Measurements from ENCODE around the gene SLC50A1.
A peak's percentile ranks its signal among the peaks of the same experiment; 100 is the strongest.

SLC50A1 gene, protein sequence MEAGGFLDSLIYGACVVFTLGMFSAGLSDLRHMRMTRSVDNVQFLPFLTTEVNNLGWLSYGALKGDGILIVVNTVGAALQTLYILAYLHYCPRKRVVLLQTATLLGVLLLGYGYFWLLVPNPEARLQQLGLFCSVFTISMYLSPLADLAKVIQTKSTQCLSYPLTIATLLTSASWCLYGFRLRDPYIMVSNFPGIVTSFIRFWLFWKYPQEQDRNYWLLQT

GRCh38 chr1:155135415-155136028 is at the start of gene SLC50A1:
SLC50A1 (plus strand) TSS chr1:155135852; CDS start chr1:155135912, 60 bp downstream.
- DNase-seq (ENCODE audit: low read depth) = peak; percentile 89

DNA sequence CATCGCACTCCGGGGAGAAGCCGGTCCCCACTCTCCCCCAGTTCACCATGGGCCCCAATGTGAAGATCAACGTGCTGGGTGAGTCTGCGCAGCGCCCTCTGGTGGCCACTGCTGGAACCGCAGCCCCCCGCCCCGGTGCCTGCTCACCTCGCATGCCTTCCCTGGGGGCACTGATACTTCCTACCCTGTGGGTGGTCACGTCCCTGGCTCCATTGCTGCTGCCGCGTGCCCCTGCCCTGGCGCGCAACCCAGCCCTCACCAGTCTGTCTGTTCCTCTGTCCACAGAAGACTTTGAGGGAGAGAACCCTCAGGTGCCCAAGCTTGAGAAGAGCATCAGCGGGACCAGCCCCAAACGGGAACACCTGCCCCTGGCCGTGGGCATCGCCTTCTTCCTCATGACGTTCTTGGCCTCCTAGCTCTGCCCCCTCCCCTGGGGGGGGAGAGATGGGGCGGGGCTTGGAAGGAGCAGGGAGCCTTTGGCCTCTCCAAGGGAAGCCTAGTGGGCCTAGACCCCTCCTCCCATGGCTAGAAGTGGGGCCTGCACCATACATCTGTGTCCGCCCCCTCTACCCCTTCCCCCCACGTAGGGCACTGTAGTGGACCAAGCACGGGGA is 49.4 kb upstream of the SLC50A1 start:
- DNase-seq (ENCODE audit: low read depth) = peak; percentile 71

DNA sequence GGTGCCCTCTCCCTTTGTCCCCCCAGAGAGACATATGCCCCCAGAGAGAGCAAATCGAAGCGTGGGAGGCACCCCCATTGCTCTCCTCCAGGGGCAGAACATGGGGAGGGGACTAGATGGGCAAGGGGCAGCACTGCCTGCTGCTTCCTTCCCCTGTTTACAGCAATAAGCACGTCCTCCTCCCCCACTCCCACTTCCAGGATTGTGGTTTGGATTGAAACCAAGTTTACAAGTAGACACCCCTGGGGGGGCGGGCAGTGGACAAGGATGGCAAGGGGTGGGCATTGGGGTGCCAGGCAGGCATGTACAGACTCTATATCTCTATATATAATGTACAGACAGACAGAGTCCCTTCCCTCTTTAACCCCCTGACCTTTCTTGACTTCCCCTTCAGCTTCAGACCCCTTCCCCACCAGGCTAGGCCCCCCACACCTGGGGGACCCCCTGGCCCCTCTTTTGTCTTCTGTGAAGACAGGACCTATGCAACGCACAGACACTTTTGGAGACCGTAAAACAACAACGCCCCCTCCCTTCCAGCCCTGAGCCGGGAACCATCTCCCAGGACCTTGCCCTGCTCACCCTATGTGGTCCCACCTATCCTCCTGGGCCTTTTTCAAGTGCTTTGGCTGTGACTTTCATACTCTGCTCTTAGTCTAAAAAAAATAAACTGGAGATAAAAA is 48.7 kb upstream of the SLC50A1 start:
- DNase-seq (ENCODE audit: low read depth) = no peak

DNA sequence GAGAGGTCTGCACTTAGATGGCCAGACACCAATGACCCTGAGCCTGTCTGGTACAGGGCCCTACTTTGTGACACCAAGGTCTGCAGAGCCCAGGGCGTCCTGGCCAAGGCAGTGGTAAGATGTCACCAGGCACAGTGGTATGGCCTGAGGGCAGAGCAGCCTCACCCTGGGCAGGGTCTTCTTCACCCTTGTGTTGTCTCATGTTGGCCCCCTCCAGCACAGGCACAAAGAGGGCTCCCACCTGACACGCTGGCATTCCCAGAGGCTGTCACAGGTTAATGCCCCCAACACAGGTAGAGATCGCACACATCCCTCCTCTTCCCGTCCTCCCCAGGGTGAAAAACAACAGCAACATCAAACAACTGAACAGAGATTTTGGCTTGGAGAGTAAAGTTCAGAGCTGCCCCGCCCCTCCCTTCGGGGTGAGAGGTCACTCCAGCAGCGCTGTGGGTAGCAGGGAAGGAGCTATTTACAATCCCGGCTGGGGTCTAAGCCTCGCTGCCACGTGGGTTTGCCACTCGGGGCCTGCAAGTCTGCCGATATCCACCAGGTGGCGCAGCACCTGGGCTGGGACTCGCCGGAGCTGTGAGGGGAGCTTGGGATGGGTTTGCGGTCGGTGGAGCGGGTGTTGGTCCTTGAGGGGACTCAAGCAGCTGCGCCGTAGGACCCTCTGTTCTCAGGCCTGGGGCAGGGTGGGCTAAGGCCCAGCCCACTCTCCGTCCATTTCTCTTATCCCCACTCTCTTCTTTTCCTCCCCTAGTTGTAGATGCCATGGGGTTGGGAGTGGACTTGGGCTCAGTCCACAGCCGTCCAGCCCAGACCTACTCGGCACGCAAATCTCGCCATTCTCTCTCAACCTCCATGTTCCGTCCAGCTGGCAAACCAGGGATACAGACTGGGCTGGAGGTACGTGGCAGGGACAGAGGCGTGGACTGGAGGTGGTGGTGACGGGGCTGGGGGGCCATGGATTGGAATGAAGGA is 44.3 kb upstream of the SLC50A1 start:
- DNase-seq (ENCODE audit: low read depth) = peak; percentile 77

GRCh38 chr1:155092131-155092530 is 43.5 kb upstream of the SLC50A1 start:
- DNase-seq (ENCODE audit: low read depth) = no peak

- DNase-seq (ENCODE audit: low read depth) = no peak
Measured at GRCh38 chr1:155092641-155093040, 43.0 kb upstream of the SLC50A1 start.

DNA sequence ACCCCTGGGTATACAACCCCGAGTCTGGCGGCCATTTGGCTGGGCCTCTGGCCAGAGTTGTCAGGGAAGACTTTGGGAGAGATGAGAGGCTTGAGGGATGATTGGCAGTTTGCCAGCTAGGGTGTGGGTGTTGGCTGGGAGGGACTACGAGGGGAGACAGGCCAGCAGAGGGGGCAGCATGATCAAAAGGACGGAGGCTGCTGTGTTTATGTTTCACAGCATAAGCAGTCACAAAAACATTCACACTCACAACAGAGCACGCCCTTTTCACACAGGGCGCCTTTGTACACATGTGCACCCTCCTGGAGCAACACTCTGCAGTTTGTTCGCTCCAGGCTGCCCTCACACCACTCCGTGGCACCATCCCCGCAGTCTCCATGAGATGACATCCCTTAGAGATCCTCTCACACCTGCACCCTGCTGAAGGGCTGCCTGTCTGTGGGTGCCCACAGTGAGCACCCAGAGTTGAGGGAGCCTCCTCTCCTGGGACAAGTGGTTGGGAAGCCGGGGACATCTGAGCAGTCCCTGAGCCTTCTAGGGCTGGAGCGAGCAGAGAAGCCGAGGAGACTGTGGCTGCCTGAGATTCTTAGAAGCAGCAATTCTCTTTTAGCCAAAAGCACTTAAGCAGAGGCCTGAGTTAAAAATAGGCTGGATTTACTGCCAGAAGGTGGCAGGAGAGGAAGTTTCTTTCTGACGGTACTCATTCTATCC is 41.6 kb upstream of the SLC50A1 start:
- DNase-seq (ENCODE audit: low read depth) = no peak

DNA sequence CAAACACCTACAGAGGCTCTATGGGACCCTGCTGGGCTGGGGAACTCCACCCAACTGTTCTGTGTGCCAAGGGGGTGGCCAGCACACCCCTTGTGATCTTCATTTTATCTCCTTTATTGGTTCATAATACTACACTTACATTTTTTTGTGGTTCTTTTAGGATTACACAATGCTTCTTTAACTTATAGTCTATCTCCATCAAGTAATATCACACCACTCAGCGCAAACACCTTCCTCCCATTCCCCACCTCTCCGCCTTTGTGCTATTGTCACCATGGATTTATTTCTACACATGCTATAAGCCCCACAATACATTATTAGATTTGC is 41.1 kb upstream of the SLC50A1 start:
- no peak for DNase-seq (ENCODE audit: low read depth)

DNA sequence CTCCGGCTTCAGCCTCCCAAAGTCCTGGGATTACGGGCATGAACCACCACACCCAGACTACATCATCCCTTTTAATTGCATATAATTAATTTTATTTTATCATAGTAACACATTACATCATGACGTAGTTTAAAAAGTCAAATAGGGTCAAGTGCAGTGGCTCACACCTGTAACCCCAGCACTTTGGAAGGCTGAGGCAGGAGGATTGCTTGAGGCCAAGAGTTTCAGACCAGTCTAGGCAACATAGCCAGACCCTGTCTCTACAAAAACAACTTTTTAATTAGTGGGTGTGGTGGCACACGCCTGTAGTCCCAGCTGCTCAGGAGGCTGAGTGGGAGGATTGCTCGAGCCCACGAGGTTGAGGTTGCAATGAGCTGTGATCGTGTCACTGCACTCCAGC is 36.3 kb upstream of the SLC50A1 start:
- no peak for DNase-seq (ENCODE audit: low read depth)

DNA sequence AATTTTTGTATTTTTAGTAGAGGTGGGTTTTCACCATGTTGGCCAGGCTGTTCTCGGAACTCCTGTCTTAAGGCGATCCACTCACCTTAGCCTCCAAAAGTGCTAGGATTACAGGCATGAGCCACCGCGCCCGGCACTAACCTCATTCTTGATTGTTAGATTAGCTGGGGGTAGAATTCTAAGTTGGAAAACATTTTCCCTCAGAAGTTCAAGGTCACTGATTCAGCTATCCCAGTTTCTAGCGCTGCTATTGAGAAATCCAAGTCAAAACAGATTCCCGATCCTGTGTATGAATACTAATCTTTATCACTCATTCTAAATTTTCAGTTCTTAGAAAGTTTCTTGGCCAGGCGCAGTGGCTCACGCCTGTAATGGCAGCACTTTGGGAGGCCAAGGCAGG is 32.3 kb upstream of the SLC50A1 start:
- no peak for DNase-seq (ENCODE audit: low read depth)

DNA sequence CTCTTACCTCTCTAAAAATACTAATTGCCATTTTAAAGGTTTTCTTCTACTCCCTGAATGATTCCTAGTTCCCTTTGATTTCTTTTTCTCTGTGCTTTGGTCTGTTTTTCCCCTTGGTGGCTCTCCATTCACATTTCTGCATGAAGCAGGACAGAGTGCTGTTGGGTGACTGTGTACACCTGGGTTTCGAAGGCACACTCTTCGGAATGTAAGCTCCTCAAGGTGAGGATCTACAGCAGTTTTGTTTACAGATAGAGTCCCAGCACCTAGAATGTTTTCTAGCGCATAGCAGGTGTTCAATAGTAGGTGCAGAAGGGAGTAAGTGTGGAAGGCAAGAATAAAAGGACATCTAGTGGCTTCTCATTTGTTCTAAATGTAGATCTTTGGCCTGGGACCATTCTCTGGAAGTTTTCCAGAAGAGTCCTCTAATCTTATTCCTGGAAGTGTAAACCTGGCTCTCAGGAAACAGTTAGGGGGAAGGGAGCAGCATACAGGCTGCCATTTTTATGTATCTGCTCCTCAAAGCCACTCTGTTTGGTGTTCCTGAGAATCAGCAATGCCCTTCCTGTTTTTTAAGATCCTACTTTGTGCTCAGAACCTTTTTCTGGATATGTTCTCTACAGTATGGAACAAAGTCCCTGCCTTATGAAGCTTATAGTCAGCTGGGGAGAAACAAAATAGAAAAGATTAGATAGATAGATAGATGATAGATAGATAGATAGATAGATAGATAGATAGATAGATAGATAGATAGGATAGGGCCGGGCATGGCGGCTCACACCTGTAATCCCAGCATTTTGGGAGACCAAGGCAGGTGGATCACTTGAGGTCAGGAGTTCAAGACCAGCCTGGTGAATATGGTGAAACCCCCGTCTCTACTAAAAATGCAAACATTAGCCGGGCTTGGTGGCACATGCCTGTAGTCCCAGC is 30.8 kb upstream of the SLC50A1 start:
- no peak for DNase-seq (ENCODE audit: low read depth)

DNA sequence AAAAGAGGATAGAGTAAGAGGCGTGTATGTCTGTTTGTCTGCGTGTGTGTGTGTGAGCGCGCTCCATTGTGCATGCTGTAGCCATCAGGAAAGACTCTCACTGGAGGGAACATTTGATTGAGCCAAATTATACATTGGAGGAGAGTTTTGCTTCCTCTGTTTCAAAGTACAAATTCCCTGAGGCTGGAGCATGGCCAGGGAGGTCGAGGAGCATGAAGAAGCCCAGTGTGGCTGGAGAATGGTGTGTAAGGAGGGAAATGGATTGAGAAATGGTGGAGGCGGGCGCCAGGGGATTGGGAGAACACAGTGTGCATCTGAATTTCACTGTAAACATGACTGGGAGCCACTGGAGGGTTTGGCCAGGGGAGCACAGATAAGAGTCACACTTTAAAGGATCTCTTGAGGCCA is 30.0 kb upstream of the SLC50A1 start:
- no peak for DNase-seq (ENCODE audit: low read depth)

- no peak for DNase-seq (ENCODE audit: low read depth)
Measured at GRCh38 chr1:155106862-155107261, 28.8 kb upstream of the SLC50A1 start.

DNA sequence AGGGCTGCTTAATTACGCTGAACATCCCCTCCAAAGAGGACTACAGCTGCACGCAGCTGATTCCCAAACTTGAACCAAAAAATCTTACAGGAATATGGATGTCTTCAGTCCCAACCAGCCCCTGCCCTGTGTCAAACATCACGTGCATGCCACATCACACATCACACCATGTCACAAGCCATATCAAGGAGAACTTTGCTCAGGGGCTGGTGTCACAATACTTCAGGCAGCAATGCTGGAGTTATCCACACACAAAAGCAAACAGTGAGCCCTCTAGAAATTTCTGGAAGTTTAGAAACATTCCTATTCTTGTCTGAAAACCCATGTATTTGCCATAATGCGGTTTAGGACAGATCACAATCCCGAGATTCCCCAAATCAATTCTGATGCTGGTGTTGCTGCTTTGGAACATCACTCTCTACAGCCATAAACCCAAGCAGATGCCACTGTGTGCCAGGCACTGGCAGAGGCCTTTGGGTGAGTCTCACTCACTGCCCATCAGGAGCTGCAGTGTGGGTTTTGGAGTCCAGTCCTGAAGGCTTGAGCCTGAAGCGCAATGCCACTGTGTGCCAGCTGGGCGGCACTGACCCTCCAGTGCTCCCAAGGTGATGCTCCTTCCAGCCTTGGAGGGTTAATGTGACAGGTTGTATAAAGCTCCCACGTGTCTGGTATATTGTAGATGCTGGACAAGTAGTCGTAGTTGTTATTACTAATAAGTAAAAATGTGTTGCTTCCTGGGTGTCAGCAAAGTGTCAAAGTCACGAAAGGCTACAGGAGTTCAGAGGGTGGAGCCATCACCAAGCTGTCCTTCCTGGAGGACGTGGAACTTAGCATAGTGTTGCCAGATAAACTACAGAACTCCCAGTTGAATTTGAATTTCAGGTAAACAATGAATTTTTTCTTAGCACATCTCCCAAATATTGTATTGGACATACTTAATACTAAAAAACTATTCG is 28.1 kb upstream of the SLC50A1 start:
- no peak for DNase-seq (ENCODE audit: low read depth)

DNA sequence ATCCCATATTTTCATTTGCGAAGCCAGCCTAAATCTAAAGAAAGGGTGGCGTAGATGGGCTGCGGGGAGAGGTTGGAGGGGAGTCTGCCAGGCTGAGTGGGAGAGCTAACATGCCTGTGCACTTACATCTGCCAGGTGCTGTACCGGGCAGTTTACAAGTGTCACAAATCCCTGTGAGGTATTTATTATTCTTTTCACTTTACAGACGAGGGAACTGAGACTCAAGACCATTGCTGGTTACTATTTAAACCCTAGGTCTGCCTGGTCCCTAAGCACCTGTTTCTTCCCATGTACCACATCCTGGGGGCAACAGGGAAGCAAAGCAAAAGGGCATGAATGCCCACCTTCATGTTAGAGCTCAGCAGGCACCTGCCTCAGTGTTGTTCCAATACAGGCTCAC is 27.4 kb upstream of the SLC50A1 start:
- DNase-seq (ENCODE audit: low read depth) = no peak

DNA sequence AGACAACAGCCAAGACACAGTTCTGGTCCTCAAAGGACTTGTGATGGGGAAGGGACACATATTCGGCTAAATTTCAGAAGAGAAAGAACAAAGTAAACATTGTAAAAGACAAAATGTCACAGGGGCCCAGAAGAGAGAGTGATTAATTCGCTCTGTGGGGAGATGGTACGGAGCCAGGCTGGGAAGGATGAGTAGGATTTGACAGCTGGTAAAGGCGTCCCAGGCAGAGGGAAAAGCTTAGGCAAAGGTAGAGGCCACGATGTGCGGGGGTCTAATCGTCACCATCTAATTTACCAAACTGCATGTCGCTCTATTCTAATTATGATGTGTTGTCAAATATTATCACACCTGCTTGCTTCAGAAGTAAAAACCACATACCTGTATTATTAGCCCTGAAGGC is 25.3 kb upstream of the SLC50A1 start:
- no peak for DNase-seq (ENCODE audit: low read depth)

DNA sequence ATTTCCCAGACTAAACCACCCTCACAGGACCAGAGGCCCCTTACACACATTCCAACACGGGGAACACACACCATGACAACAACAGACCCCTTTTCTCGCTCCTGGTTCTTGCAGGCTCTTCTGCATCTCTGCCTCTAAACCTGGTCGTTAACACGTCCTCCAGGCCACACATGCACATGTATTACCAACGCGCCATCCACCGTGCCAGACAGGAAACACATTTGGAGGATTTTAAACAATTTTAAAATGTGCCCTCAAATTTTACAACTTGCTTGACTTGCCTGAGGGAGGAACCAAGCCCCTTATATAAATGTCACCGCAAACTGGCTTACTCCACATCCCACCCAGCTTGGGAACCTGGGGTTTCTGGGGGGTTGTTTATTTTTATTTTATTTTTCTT is 24.8 kb upstream of the SLC50A1 start:
- no peak for DNase-seq (ENCODE audit: low read depth)

- DNase-seq (ENCODE audit: low read depth) = no peak
Measured at GRCh38 chr1:155113450-155113980, 22.1 kb upstream of the SLC50A1 start.

All from activated T-cell treated with anti-CD3 and anti-CD28 coated beads for 24 hours (primary cell).